HepG2 (cell line): ENCODE results near the gene CAMSAP3. TPM values are rescaled to one million over a fixed set of nuclear protein-coding genes. Genes with fewer than 3 reads are reported as not detected.

ENCODE experiments used
- CC2D1A ChIP-seq: sonication (generic); formaldehyde crosslinking; IDR thresholded peaks from 2 replicates; pipeline ENCODE4 v1.8.1; 2023; ENCODE audit warnings: mild to moderate bottlenecking, missing genetic modification reagents
- KLF15 ChIP-seq: sonication (generic); formaldehyde crosslinking; IDR thresholded peaks from 2 replicates; pipeline ENCODE4 v1.8.1; 2023; ENCODE audit warnings: borderline replicate concordance, mild to moderate bottlenecking, inconsistent platforms, missing genetic modification reagents, mixed read lengths
- POGZ ChIP-seq: sonication (generic); formaldehyde crosslinking; IDR thresholded peaks from 2 replicates; pipeline ENCODE4 v1.4.0; 2020; ENCODE audit warnings: mild to moderate bottlenecking, missing genetic modification reagents
- RFXANK ChIP-seq: IDR thresholded peaks from 2 replicates; pipeline ENCODE4 v1.6.1; 2016
- SIX1 ChIP-seq: sonication (generic); formaldehyde crosslinking; IDR thresholded peaks from 2 replicates; pipeline ENCODE4 v1.4.0; 2020; ENCODE audit warnings: missing genetic modification reagents, borderline replicate concordance
- SP5 ChIP-seq: IDR thresholded peaks from 2 replicates; pipeline ENCODE4 v1.6.1; 2016; ENCODE audit warnings: low read depth, borderline replicate concordance
- TBL1XR1 ChIP-seq: fragments of 150-350 bp; IDR thresholded peaks from 2 replicates; pipeline ENCODE4 v1.6.1; 2014; ENCODE audit warnings: borderline replicate concordance, low read length; ENCODE audit not compliant: partially characterized antibody
- YEATS2 ChIP-seq: sonication (generic); formaldehyde crosslinking; IDR thresholded peaks from 2 replicates; pipeline ENCODE4 v1.4.0; 2020; ENCODE audit warnings: missing genetic modification reagents, borderline replicate concordance
- YEATS4 ChIP-seq: sonication (generic); formaldehyde crosslinking; IDR thresholded peaks from 2 replicates; pipeline ENCODE4 v1.4.0; 2020; ENCODE audit warnings: missing genetic modification reagents, borderline replicate concordance
- ZFP36L1 ChIP-seq: sonication (generic); formaldehyde crosslinking; IDR thresholded peaks from 2 replicates; pipeline ENCODE4 v1.8.0; 2022; ENCODE audit warnings: mild to moderate bottlenecking, missing genetic modification reagents, moderate library complexity
- ZFP82 ChIP-seq: sonication (generic); formaldehyde crosslinking; IDR thresholded peaks from 2 replicates; pipeline ENCODE4 v1.5.1; 2020; ENCODE audit warnings: mild to moderate bottlenecking, missing genetic modification reagents, borderline replicate concordance
- ZGPAT ChIP-seq: IDR thresholded peaks from 2 replicates; pipeline ENCODE4 v1.6.1; 2016; ENCODE audit warnings: mild to moderate bottlenecking
- ZNF430 ChIP-seq: sonication (generic); formaldehyde crosslinking; IDR thresholded peaks from 2 replicates; pipeline ENCODE4 v1.9.0; 2021; ENCODE audit warnings: mild to moderate bottlenecking, missing genetic modification reagents
- ZNF574 ChIP-seq: sonication (generic); formaldehyde crosslinking; IDR thresholded peaks from 2 replicates; pipeline ENCODE4 v1.4.0; 2020; ENCODE audit warnings: missing genetic modification reagents
- ZNF577 ChIP-seq: sonication (generic); formaldehyde crosslinking; IDR thresholded peaks from 2 replicates; pipeline ENCODE4 v1.4.0; 2020; ENCODE audit warnings: mild to moderate bottlenecking, low read depth, missing genetic modification reagents, borderline replicate concordance
- ZNF598 ChIP-seq: sonication (generic); formaldehyde crosslinking; IDR thresholded peaks from 2 replicates; pipeline ENCODE4 v1.5.1; 2020; ENCODE audit warnings: mild to moderate bottlenecking, missing genetic modification reagents, borderline replicate concordance
- ZNF75D ChIP-seq: sonication (generic); formaldehyde crosslinking; IDR thresholded peaks from 2 replicates; pipeline ENCODE4 v1.8.1; 2023; ENCODE audit warnings: missing genetic modification reagents, mild to moderate bottlenecking, borderline replicate concordance
- ZNF770 ChIP-seq: sonication (generic); formaldehyde crosslinking; IDR thresholded peaks from 2 replicates; pipeline ENCODE4 v1.5.0; 2020; ENCODE audit warnings: mild to moderate bottlenecking, missing genetic modification reagents
- polyA plus RNA-seq, 8 experiments: library from polyadenylated mRNA; depleted of rRNA in 3 of 8; stranded (reverse) in 7 of 8; unstranded in 1 of 8; fragments of >200 nt; fragmentation: Illumina TruSeq in 4 of 8; extraction: Trizol in 4 of 8; gene quantifications; 2 replicates each; pipeline versions ENCODE4 v1.2.1 to v1.2.3, GENCODE V29; 2011 to 2016; ENCODE audit warnings: low read depth in 4 of 8, missing spikeins in 1 of 8, mixed read lengths in 1 of 8; ENCODE audit not compliant: insufficient read depth in 1 of 8
- total RNA-seq, 5 experiments: library from RNA; depleted of rRNA; stranded (reverse); fragments of >200 nt; fragmentation: Illumina TruSeq; extraction: Trizol; gene quantifications; 2 replicates each; pipeline ENCODE4 v1.2.3, GENCODE V29; 2016; ENCODE audit warnings: low read depth in 1 of 5
- TF ChIP-seq, protein P1 (sequence below): fragments of 450-650 bp; IDR thresholded peaks from 2 replicates; pipeline ENCODE4 v1.6.1; 2016

CAMSAP3 gene
- total and polyA plus RNA-seq, 2 of the 13 experiments (the other 11 are each of a cell fraction or from before 2014, with no cell fraction given): 10.8 to 11.8 TPM

DNA sequence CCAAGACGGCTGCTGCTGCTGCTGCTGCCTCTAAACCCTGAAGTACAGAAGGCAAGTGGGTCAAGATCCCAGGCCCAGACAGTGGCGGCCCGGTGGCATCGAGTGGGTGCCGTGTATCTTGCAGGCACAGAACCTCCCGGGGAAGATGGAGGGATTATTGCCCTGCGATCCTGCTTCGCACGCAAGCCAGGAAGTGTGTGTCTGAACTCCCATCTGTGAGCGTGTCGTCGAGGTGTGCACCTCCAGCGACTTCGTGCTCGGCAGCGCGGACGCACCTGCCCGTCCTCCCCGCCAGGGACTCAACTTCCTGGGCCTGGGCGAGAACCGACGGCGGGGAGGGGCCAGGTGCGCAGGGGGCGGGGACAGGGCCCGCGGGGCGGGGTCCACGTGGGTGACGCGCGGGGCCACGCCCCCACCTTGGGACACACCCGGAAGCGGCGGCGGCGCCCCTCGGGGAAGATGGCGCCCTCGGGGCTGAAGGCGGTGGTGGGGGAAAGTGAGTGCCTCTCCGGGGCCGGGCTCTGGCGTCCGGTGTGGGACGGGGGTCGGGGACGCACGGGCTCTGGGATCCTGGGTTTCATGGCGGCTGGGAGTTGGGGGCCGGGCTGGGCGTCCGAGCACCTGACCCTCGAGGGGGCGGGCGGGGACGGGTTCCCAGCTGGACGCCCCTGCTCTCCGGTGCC, 41.2 kb downstream of the CAMSAP3 start, which contains the start of gene STXBP2 (continued):
- no peak for TF ChIP-seq SIX1 (CRISPR knock-in tag)
- TF ChIP-seq YEATS2 (CRISPR knock-in tag): no peak
- no peak for TF ChIP-seq POGZ (CRISPR knock-in tag)
- TF ChIP-seq ZFP82 (CRISPR knock-in tag): peak; percentile 88; the same call in 1 of the 2 replicates
- no peak for TF ChIP-seq ZNF75D (CRISPR knock-in tag)
- TF ChIP-seq ZNF598 (CRISPR knock-in tag): no peak; the same call in 1 of the 2 replicates
- TF ChIP-seq ZNF577 (CRISPR knock-in tag): no peak
- TF ChIP-seq TBL1XR1: no peak
- peak; percentile 33; the same call in 1 of the 2 replicates for TF ChIP-seq ZNF770 (CRISPR knock-in tag)
- TF ChIP-seq RFXANK (CRISPR knock-in tag): no peak
- no peak for TF ChIP-seq SP5 (CRISPR knock-in tag)
- no peak for TF ChIP-seq ZFP36L1 (CRISPR knock-in tag)
- peak; percentile 55; the same call in 1 of the 2 replicates for TF ChIP-seq ZNF574 (CRISPR knock-in tag)
- TF ChIP-seq, protein P1, sequence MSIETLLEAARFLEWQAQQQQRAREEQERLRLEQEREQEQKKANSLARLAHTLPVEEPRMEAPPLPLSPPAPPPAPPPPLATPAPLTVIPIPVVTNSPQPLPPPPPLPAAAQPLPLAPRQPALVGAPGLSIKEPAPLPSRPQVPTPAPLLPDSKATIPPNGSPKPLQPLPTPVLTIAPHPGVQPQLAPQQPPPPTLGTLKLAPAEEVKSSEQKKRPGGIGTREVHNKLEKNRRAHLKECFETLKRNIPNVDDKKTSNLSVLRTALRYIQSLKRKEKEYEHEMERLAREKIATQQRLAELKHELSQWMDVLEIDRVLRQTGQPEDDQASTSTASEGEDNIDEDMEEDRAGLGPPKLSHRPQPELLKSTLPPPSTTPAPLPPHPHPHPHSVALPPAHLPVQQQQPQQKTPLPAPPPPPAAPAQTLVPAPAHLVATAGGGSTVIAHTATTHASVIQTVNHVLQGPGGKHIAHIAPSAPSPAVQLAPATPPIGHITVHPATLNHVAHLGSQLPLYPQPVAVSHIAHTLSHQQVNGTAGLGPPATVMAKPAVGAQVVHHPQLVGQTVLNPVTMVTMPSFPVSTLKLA: peak; percentile 85
- no peak for TF ChIP-seq CC2D1A (CRISPR knock-in tag)
- TF ChIP-seq ZNF430 (CRISPR knock-in tag): 0 out of 2 replicates have a peak, but pooled peaks have one; percentile 25
- TF ChIP-seq YEATS4 (CRISPR knock-in tag): peak; percentile 55; the same call in 1 of the 2 replicates
- TF ChIP-seq KLF15: peak; percentile 44; the same call in 1 of the 2 replicates
- TF ChIP-seq ZGPAT (CRISPR knock-in tag): peak; percentile 30; the same call in 1 of the 2 replicates
